Fibroblast of pulmonary artery (primary cell): ENCODE data around the gene MXD1.

Experiments used
- DNase-seq: peaks from one replicate; pipeline ENCODE4 v3.0.0-alpha.2; 2010; ENCODE audit warnings: low read depth
- H3K4me3 ChIP-seq: replicated peaks from 2 replicates; pipeline ENCODE4 v1.5.1; 2011; ENCODE audit warnings: low read depth, mild to moderate bottlenecking, control low read depth, low read length, moderate library complexity
- TF ChIP-seq, protein P1 (sequence below): IDR thresholded peaks from 2 replicates; pipeline ENCODE4 v1.5.1; 2011; ENCODE audit warnings: mild to moderate bottlenecking, control low read depth, low read length, inconsistent platforms; ENCODE audit errors: missing control alignments

The MXD1 gene

DNA sequence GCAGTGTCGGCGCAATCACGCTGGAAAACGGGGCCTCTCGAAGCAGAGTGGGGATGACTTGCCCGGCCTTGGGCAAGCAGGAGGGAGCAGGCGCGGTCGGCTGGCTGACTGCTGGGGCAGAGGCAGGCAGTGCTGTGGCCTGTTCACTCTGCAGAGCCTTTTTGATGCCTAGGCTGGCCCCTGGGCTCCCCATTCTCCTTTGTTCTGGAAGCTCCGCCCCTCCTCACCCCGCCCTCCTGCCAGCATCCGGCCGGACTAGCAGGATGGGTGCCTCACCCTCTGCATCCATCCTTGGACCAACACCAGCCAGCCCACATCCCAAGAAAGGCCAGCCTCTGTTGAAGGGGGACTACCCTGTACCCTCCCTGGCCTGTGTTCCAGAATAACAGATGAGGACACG lies 46.6 kb downstream of the MXD1 start, which contains the start of gene ASPRV1:
Gene ASPRV1 (minus strand): TSS at position 136 of the 400 bp plus-strand sequence. CDS start 195 bp downstream, outside the sequence.
- TF ChIP-seq, protein P1, sequence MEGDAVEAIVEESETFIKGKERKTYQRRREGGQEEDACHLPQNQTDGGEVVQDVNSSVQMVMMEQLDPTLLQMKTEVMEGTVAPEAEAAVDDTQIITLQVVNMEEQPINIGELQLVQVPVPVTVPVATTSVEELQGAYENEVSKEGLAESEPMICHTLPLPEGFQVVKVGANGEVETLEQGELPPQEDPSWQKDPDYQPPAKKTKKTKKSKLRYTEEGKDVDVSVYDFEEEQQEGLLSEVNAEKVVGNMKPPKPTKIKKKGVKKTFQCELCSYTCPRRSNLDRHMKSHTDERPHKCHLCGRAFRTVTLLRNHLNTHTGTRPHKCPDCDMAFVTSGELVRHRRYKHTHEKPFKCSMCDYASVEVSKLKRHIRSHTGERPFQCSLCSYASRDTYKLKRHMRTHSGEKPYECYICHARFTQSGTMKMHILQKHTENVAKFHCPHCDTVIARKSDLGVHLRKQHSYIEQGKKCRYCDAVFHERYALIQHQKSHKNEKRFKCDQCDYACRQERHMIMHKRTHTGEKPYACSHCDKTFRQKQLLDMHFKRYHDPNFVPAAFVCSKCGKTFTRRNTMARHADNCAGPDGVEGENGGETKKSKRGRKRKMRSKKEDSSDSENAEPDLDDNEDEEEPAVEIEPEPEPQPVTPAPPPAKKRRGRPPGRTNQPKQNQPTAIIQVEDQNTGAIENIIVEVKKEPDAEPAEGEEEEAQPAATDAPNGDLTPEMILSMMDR: no peak
- no peak within 1 kb of the TSS for H3K4me3 ChIP-seq
- DNase-seq: no peak

DNA sequence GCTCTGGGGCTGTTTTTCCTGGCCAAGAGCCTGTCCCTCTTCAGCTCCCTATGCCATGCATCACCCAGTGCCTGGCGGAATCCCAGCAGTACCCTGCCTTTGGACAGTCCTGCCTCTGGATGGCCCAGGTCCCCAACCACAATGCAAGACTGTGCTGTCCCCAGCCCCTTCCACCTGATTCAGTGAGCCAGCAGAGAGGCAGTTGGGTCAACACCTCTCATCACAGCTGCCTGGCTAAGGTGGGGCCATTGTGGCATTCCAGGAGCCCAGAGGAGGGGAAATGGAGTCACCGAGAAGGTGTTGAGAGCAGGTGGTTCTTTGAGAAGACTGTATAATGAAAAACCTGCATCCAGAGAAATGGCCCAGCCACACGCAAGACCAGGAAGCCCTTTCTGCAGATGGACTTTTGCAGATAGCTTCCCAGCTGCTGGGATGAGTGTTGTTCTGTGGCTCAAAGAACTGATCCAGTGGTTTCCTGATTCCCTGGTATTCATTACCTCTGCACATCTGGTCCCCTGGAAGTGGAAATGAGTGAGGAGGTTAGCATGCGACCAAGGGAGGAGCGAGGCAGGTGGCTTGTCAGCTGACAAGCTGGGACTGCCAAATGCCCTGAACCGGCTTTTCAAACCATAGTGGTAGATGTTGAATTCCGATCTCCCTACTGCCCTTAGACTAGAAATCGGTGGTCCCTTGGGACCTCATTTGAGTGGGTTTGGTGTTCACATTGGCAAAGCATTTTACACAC lies 48.2 kb downstream of the MXD1 start:
- TF ChIP-seq, protein P1: no peak
- H3K4me3 ChIP-seq: no peak overlapping the region

DNA sequence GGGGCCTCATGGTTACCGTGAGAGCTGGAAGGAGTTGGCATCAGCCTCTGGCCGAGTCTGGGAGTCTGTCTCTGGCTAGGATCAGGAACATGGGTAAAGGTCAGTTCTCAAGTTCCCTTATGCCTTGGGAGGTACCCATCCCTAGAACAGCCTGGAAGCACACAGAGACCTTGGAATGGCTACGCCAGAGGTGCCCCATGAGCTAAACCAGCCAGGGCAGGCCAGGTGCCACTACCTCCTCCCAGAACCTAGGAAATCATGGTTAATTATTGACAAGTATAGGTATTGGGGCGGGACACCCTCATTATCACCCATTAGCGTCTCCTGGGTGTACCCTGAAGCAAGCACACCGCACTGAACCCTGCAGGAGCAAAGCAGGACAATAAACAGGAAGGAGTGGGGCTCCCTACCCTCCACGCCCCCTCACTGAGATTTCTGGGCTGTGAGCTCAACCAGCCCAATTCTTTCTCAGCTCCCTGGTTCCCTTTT lies 49.5 kb downstream of the MXD1 start:
- H3K4me3 ChIP-seq: no peak overlapping the region
- no peak for DNase-seq
- TF ChIP-seq, protein P1: no peak

More for the DNA sequence above, 48.2 kb downstream of the MXD1 start:
- DNase-seq: no peak

DNA sequence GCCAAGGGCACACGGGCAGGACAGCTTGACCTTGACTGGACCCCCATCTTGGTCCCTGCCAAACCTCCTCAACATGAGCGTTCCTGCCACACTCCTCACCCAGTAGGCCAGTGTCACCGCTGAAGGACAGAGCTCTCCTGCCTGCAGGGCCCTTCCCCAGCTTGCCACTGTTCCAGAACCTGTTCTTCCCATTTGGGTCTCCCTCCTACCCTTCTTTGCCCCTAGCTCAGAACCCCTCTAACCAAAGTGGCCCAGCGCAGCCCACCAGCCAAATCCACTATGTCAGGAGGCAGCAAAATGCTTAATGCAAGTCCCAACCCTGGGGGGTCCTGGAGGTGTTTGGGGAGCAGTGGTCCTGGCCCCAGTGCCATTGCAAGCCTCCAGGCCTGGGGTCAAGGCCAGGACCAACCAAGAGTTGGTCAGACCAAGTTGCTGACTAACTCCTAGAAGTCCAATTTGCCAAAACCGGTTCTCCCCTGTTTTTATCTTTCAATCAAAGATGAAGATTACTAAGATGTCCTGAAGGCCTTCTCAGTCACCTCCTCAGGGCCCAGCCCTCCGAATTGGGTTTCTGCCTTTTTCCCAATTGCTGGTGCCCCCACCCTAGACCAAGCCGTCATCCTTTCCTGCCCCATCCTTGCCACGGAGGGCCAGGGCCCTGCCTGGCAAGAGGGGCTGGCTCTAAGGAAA lies 51.0 kb downstream of the MXD1 start:
- TF ChIP-seq, protein P1: no peak
- H3K4me3 ChIP-seq: no peak overlapping the region

DNA sequence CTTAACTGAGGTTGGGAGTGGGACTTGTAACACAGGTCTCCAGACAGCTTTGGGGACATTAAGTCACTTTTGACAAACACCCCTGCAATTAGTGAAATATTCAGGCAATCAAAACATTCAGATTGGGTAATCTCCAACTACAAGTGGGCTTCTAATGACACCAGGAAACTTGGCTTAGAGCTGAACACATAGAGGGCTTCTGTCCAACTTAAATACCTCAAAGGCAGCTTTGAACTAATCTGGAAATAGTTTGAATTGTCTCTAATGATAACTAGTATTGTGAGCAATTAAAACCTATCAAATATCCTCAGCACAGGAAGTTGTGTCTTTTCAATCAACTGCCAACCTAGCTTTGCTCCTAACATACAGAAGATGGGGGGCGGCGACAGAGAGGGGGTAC lies 51.6 kb downstream of the MXD1 start:
- H3K4me3 ChIP-seq: no peak overlapping the region
- TF ChIP-seq, protein P1: no peak
- DNase-seq: no peak

More for the DNA sequence above, 51.0 kb downstream of the MXD1 start:
- no peak for DNase-seq

DNA sequence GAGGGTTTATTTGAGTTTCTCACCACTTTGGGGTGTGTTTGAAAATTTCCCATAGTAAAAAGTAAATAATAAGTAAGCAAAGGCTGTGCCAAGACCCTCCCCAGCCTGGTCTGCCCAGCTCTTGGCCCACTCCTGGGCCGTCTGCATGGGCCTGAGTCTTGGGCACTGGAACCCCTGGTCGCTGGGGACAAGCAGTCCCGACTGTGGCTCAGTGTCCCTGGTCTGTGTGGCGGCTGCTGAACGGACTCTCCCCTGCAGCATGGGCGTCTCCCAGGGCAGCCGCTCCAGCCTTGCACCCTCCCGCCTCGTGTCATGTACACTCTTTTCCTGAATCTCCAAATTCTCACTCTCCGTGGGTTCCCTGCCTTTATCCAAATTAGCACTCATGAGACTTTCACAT lies 53.7 kb downstream of the MXD1 start:
- TF ChIP-seq, protein P1: no peak
- no peak for DNase-seq

More for the DNA sequence above, 53.7 kb downstream of the MXD1 start:
- no peak overlapping the region for H3K4me3 ChIP-seq
